SKM-1 (cell line): Measurements from ENCODE around the gene LMF1.

Source experiments
- DNase-seq: peaks from one replicate; lab custom pipeline; 2025; ENCODE audit not compliant: unreplicated experiment; lab: John Stamatoyannopoulos, UW

LMF1 gene

GRCh38 chr16:915546-915945 lies 55.2 kb downstream of the LMF1 start:
- no peak for DNase-seq

GRCh38 chr16:914440-914839 lies 56.3 kb downstream of the LMF1 start:
- no peak for DNase-seq

GRCh38 chr16:913817-914439 lies 56.9 kb downstream of the LMF1 start:
- DNase-seq = no peak

- no peak for DNase-seq
Observed at GRCh38 chr16:912684-913613, 57.8 kb downstream of the LMF1 start.

- DNase-seq = no peak
Observed at GRCh38 chr16:912322-912683, 58.5 kb downstream of the LMF1 start.

DNA sequence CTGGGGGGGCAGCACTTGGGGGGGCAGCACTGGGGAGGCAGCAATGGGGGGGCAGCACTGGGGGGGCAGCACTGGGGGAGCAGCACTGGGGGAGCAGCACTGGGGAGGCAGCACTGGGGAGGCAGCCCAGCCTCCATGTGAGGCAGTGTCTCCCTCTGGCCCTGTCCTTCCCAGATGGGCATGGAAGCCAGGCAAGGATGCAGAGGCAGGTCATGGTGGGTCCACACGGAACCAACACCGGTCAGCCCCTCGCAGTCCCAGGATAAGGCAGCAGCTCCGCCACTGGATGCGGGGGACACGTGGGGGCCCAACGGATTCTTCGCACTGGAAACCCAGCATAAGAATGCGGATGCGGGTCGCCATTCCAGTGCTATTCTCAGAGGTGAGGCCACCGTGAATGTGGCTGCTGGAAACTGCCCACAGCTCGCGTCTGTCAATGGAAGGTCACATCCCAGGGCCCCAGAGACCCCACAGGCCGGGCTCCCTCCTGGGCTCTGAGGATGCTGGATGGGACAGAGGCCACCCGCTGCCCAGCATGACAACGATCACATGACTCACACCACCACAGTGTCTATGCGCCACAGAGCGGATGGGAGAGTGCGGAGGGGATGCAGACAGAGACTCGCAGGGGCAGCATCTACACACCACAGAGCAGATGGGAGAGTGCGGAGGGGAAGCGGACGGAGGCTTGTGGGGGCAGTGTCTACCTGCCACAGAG lies 59.0 kb downstream of the LMF1 start:
- DNase-seq = no peak

DNA sequence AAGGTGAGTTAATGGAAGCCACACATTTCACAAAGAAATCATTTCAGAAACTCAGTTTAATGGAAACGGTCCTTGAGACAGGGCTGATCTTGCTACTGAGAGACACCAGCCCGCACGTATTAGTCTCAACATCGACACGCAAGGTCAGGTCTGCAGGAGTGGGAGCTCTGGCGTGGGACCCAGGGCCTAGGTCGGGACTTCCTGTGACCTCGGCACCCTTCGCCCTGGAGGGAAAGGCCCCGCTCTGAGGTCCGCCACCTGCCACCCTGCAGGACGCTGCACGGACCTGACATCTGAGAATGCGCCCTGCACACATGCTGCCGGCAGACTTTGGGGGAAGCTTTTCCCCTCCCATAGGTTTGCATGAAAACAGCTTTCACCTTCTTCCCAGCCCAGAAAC lies 59.7 kb downstream of the LMF1 start:
- DNase-seq = no peak

GRCh38 chr16:910181-910580 lies 60.6 kb downstream of the LMF1 start:
- DNase-seq = no peak

DNA sequence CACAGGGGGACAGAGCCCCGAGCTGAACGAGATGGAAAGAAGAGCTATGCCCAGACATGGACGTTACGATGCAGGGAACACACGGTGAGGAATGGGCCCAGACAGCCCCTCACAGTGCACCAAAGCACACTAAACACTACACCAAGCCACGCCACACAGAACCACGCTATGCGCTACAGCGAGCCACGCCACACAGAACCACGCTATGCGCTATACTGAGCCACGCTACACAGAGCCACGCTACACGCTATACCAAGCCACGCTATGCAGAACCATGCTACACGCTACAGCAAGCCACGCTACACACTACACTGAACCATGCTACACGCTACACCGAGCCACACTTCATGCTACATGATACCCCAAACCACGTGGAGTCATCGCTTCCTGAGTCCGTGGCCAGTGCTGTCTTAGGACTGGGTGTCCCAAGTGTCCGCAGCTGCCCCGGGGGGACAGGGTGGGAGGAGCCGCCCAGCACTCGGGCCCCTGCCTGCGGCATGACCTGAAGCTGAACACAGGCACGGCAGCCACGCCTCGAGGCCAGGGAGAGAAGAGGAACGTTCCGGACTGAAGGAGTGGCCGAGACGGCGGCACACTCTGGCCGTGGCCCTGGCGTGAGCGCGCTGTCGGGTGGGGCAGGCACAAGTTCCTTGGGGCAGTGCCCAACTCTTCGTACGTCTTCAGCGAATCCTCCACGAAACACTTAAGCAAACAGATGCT lies 61.3 kb downstream of the LMF1 start:
- no peak for DNase-seq

DNA sequence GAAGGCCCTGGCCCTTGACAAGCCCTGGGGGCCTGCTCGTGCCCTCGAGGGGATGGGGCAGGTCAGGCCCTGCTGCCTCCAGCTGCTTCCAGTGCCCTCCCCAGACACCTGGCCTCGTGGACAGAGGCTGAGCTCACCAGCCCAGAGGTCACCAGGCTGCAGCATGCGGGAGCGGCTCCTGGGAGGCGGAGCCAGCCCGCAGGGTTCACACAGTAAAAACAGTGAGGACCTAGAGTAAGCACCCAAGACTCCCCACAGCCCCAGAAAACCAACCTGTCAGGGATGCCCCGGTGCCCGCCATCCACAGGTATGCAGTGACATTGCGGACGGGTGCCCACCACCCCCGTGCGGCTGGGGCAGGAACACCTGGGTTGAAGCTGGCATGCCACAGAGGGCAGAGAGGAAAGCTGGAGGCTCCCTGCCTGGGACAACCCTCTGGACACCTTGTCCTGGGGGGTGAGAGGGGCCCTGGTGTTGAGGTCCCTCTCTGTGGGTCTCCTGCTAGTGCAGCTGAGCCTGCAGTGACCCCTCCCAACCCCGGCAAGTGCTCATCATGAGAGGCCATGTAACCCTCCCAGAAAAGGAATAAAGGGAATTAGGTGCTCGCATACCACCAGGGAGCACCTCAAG lies 62.1 kb downstream of the LMF1 start:
- no peak for DNase-seq

GRCh38 chr16:907842-908241 lies 62.9 kb downstream of the LMF1 start:
- no peak for DNase-seq

GRCh38 chr16:907361-907760 lies 63.4 kb downstream of the LMF1 start:
- no peak for DNase-seq

- no peak for DNase-seq
Observed at GRCh38 chr16:906296-906695, 64.5 kb downstream of the LMF1 start.

GRCh38 chr16:901715-902601 lies 68.8 kb downstream of the LMF1 start:
- DNase-seq = no peak

- DNase-seq = no peak
Observed at GRCh38 chr16:901149-901548, 69.6 kb downstream of the LMF1 start.

GRCh38 chr16:900211-900610 lies 70.6 kb downstream of the LMF1 start:
- DNase-seq = no peak

DNA sequence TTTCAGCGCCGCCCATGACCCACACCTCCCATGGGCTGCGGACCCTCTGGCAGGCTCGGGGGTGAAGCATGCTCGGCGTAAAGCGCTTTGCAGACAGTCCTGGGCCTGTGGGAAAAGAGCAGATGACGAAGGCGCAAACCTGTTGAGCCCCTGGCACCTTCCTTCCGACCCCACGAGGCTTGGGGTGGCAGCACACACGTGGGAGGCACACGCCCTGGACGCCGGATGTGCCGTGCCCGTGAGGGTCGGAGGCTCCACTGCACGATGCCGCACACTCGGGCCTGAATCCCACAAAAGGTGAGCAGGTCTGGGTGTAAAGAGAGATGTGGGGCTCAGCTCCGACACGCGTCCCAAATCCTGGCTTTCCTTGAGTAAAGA lies 71.1 kb downstream of the LMF1 start:
- DNase-seq = no peak

DNA sequence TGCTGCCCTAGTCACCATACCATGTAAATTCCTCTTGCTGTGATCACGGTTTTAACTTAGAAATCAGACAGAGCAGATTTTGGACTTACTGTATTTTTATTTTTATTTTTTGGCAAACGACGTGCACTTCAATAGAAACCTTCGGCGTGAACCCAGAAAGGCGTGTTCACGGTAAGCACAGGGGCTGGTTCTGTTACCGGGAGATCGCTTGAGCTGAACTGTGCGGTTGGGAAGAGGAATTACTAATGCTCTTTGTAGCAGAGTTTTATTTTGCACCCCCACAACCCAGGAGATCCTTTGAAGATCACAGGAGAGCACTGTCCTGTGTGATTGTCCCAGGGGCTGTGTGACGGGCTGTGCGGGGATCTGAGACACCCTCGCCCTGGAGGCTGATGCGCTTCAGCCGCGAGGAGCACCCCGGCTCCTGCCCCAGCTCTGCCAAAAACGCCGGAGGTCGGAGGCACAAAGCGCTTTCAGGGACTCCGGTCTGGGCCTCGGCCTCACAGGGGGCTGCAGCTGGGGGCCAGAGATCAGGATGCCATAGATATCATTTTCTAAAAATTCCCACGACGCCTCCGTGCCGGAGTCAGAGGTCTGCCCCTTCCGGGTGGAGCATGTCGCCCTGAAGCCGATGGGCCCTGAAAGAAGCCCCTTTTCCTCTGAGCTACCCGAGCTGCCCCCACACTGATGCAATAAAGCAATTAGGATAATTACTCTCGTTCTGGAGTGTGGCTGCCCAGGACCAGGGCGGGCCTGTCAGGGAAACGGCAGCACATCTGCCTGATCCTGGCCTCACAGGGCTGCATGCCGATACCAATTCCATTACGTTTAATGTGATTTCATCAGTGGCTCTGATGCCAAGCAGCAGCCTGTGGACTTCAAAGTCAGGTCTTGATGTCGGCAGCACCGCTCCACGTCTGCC lies 71.8 kb downstream of the LMF1 start:
- DNase-seq = no peak

- DNase-seq = no peak
Observed at GRCh38 chr16:898216-898615, 72.6 kb downstream of the LMF1 start.
